ENCODE measurements around the gene RPP21.

The RPP21 gene

DNA sequence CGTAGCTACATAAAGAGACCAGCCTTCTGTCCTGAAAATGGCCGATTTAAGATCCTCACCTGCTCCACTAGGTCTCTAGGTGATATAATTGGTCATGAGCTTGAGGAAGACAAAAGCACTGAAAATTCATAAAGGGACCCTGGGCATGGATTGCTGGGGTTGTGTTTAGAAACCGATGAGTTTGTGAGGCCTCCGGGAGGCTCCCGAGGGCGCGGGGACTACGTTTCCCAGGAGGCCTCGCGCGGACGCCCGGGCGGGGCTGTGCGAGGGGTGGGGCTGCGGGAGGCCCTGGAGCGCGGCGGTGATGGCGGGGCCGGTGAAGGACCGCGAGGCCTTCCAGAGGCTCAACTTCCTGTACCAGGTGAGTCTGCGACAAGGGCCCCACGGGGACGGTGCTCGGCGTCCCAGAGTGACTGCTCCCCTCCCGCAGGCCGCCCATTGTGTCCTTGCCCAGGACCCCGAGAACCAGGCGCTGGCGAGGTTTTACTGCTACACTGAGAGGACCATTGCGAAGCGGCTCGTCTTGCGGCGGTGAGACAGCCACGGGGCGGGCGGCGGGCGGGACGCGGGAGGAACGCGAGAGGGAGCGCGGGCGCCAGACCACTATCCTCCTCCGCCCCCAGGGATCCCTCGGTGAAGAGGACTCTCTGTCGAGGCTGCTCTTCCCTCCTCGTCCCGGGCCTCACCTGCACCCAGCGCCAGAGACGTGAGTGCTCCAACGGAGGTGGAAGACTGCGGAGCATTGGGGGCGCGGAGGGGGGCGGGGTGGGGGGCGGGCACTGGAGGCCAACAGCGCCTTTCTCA lies at the start of gene RPP21:
Gene RPP21, plus strand, starts transcription at position 289 of the 804 bp plus-strand sequence. Its CDS starts 16 bp downstream, at position 305.
- DNase-seq (ENCODE audit: low read depth), result peak; percentile 67

DNA sequence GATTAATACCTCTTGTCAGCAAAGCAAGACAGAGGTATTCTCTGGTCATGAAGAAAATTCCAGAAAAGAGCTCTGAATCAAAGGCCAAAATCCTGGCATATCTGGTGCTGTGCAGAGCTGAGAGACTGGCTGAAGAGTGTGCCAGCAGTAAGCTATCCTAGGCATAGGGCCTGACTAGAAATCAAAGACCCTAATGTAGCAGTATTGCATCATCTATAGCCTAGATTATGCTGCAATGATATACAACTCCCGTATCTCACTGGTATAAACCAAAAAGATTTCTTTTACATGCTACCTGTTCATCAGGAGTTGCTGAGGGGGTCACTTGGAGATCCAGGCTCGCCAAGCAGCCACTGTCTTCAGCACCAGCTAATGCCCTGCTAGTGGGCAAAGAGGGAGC lies 49.1 kb upstream of the RPP21 start:
- no peak for DNase-seq (ENCODE audit: low read depth)

DNA sequence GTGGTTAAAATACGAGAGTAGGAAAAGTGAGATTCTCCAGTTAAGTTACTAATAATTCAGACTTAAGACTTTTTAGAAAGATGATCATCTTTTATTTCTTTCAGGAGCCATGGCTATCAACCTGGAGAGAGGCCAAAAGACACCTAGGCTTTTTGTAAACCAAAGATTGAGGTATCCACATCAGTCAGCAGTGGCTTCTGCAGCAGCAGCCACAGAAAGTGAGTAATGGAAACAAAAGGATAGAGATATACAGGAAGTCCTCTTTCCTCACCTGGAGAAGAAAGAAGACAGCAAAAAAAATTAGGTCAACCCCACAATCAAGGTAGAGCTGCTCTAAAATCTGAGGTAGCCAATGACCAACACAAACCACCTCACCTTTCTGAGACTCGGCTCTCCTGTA lies 41.0 kb upstream of the RPP21 start:
- no peak for DNase-seq (ENCODE audit: low read depth)

DNA sequence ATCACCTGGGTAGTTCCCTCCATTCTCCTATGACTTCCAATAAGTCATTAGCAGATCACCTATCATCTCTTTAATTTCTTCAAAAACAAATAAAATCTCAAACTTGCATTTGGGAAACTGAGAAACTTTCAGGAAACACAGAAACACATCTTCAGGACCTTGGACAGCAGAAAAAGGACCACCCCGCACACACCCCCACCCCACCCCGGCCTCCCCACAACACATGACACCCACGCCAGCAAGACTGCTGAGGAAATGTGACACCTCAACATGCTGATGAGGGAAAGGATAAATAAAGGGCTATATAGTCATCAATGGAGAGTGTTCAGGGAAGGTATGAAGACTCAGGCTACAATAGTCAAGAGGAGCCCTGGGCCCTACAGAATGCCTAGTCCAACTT lies 33.9 kb upstream of the RPP21 start:
- no peak for DNase-seq (ENCODE audit: low read depth)

DNA sequence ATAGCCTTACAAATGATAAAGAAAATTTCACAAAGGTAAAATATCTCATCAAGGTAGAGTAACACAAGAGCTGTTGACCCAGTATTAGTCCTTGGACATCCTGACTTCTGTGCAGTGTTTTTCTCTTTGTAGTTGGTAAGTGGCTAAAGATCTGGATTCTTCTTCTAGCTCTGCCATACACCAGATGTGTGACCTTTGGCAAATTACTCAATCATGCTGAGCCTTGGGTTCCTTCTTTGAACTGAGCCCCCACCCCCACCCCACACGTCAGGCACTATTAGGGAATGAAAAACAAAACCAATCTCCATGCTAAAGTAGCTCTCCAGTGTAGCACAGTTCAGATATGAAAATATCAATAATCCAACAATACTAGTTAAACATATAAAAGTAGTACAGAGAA lies 33.3 kb upstream of the RPP21 start:
- no peak for DNase-seq (ENCODE audit: low read depth)

DNA sequence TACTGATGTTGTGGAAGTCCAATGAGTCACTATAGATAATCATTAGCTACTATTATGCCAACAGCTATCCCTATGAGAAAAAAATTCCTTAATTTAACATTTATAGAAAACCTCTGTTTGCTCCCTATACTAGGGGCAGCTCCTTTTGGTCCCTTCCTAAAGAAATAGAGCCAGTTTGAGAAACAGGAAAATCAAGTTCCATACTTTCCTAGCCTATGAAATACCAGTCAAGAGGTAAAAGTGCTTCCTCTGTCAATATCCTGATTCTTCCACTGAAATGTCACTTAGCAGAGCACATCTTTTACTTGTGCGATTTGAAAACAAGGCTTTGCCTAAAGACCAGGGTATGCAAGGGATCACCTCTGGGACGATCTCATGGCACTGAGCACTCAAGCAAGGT lies 32.7 kb upstream of the RPP21 start:
- no peak for DNase-seq (ENCODE audit: low read depth)

DNA sequence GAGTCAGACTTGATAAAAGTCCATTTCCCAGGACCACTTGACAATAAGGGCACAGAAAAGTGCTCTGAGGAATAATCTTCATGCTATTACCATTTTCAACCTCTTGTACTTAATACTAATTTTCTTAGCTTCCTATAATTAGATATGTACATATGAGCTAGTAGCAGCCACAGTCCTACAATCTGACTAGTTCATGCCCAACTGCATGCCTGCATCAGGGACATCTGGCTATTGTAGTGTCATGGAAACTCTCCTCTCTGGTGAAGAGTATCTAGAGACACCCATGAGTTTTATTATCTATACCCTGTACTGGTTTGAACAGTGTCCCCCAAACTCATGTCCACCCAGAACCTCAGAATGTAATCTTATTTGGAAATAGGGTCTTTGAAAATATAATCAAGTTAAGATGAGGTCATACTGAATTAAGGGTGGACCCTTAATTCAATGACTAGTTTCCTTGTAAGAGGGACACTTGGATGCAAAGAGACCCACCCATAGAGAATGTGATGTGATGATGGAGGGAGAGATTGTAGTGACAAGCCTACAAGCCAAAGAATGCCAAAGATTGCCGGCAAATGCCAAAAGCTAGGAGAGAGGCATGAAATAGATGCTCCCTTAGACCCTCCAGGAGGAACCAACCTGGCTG lies 32.2 kb upstream of the RPP21 start:
- no peak for DNase-seq (ENCODE audit: low read depth)

DNA sequence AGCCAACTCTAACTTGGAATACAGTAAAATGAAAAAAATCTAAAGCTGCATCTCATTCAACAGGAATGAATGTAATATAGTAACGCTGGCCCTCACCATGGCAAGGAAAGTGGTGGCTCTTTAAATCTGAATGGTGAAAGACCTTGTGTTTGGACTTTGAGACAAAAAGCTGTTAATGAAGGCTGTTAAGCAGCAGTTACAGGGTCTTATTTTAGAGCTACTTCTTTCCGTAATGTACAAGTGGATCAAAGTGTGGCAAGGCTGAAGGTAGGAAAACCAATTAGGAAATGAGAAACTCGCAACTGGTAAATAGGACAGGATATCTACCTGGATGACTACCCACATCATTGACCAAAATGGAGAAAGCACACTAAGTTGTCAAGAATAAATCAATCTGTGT lies 29.8 kb upstream of the RPP21 start:
- DNase-seq (ENCODE audit: low read depth), result no peak

DNA sequence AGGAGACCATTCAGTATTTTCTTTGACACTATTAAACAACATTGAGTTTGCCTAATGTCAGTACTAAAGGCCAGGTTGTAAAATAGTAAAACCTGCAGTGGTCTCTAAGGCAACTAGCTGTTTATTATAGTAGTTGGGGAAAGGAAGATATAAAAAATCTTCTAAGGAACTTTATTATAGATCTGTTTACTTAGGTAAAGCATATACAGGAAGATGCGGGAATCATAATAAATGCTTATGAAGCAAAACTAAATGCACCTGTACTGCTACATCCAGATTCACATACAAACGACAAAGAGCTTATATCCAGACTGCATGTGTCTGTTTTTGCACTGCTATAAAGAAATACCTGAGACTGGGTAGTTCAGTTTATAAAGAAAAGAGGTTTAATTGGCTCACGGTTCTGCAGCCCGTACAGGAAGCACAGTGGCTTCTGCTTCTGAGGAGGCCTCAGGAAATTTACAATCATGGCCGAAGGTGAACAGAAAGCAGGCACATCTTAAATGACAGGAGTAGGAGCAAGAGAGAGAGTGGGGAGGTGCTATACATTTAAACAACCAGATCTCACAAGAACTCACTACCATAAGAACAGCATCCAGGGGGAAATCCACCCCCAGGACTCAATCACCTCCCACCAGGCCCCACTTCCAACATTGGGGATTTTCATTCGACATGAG lies 26.9 kb upstream of the RPP21 start:
- DNase-seq (ENCODE audit: low read depth), result no peak

DNA sequence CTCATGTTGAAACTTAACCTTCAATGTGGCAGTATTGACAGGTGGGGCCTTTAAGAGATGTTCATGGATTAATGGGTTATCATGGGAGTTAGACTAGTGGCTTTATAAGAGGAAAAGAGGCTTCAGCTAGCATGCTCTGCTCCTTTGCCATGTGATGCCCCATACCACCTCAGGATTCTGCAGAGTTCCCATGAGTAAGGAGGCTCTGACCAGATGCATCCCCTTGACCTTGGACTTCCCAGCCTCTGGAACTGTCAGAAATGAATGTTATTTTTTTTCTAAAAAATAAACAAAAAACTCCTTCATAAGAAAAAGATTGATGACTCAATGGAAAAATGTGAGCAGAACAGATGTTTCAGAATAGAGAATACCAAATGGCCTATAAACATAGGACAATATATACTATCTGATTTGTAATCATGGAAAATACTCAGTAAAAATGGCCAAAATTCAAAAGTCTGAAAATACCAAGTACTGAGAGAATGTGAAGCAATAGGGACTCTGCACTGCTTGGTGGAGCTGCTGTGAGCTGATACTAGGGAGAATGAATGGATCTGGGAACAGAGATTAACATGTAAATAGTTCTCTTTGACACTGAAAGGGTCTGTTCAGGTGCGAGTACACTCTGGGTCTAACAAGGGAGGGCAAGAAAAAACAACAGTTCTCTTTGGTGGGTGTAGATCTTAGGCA lies 25.7 kb upstream of the RPP21 start:
- no peak for DNase-seq (ENCODE audit: low read depth)

DNA sequence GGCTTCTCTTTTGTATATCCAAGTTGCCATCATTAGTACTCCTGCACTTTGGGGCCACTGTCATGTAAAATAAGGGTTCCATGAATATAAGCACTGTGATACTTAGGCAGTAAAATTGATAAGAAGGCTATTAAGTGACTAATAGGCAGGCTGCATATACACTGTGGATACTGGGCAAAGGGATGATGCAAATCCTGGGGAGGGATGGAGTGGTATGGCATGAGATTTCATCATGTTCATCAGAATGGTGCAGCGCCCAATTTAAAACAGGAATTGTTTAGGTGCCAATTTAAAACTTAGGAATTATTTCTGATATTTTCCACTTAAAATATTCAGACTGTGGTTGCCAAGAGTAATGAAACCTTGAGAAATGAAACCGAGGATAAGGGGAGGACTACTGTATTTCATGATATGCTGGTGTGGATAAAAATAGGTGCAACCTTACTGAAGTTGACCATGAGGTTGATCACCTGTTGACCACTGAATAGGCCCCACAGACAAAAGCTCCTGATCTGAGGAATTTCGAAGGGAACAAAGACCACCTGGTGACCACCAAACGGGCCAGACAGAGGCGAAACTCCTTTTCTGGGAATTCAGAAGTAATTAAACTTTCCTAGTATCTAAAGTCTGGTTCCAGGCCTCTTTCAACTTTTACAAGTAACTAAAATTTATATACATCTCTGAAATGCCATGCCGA lies 23.1 kb upstream of the RPP21 start:
- DNase-seq (ENCODE audit: low read depth), result no peak

DNA sequence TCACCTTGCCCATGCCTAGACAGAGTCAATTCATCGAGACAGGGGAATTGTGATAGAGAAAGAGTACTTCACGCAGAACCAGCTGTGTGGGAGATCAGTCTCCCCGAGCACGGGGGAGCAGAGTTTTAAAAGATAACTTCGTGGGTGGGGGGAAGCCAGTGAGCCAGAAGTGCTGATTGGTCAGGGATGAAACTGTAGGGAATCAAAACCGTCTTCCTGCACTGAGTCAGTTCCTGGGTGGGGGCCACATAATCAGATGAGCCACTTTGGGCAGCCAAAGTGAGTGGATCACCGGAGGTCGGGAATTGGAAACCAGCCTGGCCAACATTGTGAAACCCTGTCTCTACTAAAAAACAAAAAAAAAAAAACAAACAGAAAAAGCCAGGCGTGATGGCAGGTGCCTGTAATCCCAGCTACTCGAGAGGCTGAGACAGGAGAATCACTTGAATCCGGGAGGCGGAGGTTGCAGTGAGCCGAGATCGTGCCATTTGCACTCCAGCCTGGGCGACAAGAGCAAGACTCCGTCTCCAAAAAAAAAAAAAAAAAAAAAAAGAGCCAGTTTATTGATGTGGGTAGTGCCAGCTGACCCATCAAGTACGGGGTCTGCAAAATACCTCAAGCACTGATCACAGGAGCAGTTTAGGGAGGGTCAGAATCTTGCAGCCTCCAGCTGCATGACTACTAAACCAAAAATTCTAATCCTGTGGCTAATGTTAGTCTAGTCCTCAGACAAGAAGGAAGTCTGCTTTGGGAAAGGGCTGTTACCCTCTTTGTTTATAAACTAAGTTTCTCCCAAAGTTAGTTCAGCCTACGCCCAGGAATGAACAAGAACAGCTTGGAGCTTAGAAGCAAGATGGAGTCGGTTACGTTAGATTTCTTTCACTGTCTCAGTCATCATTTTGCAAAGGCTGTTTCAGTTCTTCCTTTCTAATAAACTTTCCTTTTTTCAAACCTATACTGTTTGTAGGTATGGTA lies 22.1 kb upstream of the RPP21 start:
- no peak for DNase-seq (ENCODE audit: low read depth)

DNA sequence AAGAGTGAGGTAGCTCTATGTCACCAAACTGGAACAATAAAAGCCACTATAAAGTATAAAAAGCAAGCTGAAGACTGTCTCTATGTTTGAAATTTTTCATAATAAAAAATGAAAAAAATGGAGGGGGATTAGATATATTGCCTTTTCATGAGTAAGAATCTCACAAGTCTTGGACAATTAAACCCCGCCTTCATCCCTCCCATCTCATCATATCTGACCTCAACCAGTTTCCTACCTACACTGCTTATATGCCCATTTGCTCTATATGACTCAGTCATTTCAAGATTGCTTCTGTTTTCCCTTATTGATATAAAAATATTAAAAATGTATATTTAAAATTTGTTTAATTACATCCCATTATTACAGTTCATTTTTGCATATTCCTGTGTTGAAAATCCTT lies 21.1 kb upstream of the RPP21 start:
- no peak for DNase-seq (ENCODE audit: low read depth)

DNA sequence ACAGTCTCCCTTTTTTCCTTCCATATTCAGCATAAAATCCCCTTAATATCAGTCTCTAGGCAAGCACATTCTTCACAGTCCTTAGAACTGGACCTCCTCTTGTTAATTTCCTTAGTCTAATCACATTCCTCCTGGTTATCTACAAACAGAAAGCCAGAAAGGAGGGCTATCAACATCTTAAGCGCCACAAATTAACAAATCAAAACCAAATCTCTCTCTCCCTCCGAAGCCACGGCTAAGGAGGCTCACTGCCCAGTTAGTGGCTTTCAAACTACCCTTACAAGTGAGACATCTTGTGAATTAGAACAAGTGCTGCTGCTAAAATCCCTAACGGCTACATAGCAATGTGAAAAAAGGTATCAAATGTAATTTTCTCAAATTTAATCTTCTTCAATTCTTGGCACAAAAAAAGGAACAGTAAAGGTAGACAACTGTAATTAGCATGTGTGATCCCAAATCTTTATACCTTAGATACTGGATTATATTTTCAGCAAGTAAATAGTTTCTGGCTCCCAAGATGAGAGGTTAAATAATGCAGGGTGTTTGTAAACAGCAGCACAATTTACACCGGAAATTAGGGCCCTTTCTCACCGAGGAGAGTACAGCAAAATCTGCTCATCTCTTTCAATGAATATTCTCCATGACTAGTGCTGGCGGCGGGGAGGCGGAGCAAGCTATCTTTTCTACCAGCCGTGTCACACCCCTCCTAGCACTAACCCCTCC lies 19.6 kb upstream of the RPP21 start:
- no peak for DNase-seq (ENCODE audit: low read depth)

DNA sequence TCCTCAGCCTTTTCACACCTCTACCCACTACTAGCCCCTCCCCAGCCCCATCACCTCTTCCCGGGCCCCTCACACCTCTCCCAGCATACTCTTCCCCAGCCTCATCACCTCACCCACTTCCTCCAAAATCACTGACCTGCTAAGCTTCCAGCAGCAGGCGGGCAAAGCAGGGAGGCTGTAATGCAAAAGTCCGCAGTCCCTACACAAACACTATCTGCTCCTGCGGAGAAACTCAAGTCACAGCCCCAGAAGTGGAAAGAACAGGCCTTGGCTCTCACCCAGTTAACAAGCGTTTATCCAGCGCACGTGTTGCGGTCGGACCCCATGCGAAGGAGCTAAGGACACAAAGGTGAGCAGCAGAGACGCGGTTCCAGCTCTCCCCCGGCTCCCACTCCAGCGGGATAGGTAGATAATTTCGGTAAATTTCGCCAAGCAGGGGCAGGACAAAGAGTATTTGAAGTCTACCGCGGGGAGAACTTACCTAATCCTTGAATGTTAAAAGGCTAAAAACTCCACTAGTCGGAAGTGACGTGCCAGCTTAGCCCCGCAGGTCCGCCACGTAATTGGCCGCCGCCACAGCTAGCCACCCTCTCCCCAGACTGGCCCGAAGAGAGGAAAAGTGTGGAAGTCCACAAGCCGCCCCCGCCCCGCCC lies 19.0 kb upstream of the RPP21 start:
- peak; percentile 50 for DNase-seq (ENCODE audit: low read depth)

DNA sequence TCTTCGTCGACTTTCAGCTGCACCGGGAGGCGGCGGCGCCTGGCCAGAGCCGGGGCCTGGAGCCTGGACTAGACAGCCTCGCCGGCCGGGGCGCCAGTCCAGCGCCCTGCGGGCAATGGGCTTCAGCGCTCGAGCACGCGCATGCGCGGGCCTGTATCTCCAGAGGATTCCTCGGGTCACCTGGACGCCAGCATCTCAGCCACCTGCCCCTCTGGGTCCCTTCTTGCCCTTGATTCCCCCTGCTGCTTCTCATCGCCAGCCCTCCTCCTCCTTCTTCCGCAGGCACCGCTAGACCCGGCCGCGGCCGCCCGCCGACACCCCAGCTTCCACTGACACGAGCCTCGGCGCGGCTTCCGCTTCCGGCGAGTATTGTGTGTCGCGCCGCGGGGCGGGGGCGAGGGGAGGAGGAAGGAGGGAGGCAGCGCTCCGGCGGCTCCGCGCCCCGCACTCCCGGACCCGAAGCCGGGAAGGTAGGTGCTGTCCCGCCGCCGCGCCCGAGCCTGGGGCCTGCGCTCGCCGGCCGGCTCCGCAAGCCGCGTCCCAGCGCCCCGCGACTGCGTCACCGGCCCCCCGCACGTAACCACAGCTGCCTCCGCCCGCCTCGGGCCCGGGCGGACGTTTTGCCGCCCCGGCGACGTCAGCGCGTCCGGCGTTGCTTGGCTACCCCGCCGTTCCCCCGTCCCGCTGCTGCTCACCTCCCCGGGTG lies 18.3 kb upstream of the RPP21 start, which contains the start of gene TRIM39:
Gene TRIM39, plus strand, starts transcription at position 402 of the 706 bp plus-strand sequence. CDS start 2,391 bp downstream, outside the sequence.
- peak; percentile 69 for DNase-seq (ENCODE audit: low read depth)

DNA sequence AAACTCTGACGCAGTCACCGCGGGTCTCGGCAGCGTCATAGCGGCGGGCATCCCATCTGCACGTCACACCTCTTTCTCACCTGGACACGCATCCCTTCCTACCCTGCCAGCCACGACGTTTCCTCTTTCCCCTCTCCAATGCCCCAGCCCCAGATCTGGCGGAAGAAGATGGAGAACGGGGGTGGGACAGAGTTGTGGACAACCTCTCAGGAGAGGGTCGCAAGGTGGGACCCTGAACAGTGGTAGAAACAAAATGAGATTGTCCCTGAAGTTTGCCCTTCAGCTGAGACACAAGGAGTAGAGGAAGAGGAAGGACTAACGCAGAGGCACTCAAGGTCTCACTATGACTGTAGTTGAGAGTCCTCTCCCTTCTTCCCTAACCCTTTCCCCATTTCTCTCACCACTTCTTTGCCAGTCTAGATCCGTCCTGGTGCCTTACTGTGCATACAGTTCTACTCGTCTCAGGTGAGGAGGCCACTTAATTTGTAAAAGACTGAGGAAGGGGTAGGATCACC lies 17.7 kb upstream of the RPP21 start:
- no peak for DNase-seq (ENCODE audit: low read depth)

DNA sequence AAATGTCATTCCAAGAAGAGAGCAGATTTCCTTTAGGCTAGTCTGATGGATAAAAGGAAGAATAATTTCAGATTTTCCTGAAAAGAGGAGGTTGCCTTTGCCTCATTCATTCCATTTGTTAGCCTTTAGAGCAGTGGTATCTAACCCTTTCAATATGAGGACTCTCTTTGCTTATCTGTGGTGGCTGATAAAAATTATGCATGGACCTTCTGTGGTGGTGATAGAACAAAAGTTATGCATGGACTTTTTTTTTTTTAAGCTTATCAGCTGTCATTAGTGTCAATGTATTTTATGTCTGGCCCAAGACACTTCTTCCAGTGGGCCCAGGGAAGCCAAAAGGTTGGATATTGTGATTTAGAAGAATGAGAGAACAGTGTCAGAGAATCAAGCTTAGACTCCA lies 16.6 kb upstream of the RPP21 start:
- DNase-seq (ENCODE audit: low read depth), result no peak

DNA sequence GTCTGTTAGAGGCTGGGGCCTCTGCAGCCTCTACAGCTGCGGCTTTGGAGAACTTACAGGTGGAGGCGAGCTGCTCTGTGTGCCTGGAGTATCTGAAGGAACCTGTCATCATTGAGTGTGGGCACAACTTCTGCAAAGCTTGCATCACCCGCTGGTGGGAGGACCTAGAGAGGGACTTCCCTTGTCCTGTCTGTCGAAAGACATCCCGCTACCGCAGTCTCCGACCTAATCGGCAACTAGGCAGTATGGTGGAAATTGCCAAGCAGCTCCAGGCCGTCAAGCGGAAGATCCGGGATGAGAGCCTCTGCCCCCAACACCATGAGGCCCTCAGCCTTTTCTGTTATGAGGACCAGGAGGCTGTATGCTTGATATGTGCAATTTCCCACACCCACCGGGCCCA lies 15.6 kb upstream of the RPP21 start:
- DNase-seq (ENCODE audit: low read depth), result no peak
